DND-41 (cell line): ENCODE data around the gene SCD.
A peak's percentile ranks its signal among the peaks of the same experiment; 100 is the strongest.

ENCODE experiments used
- ATAC-seq: fragments of 200-7000 bp; cut with Tn5 transposase; 3 replicates; pipeline ENCODE4 v1.9.1; 2021; ENCODE audit warnings: low read depth; ENCODE audit not compliant: insufficient read depth
- DNase-seq: peaks from one replicate; pipeline ENCODE4 v3.0.0-alpha.2; 2020
- H2AFZ ChIP-seq: 2 replicates; pipeline ENCODE4 v1.6.0; 2012; ENCODE audit warnings: low read depth, low read length
- H3K27ac ChIP-seq: 2 replicates; pipeline ENCODE4 v1.5.1; 2012; ENCODE audit warnings: low read length, inconsistent platforms
- H3K27me3 ChIP-seq: fragments of 200-600 bp; sonication (generic); 2 replicates; pipeline ENCODE4 v1.6.0; 2012; ENCODE audit warnings: low read length, mild to moderate bottlenecking, inconsistent platforms; ENCODE audit not compliant: insufficient read depth, poor library complexity
- H3K36me3 ChIP-seq: 2 replicates; pipeline ENCODE4 v1.5.1; 2012; ENCODE audit warnings: low read length, inconsistent platforms; ENCODE audit not compliant: insufficient read depth
- H3K4me1 ChIP-seq: 2 replicates; pipeline ENCODE4 v1.5.1; 2012; ENCODE audit warnings: mild to moderate bottlenecking, low read length; ENCODE audit not compliant: insufficient read depth
- H3K4me2 ChIP-seq: 2 replicates; pipeline ENCODE4 v1.6.0; 2012; ENCODE audit warnings: mild to moderate bottlenecking, moderate library complexity, low read length, inconsistent platforms; ENCODE audit not compliant: insufficient read depth
- H3K4me3 ChIP-seq, 2 experiments: fragments of 200-600 bp in 1 of 2; shearing (Covaris generic) in 1 of 2; 2 replicates each; pipeline ENCODE4 v1.5.1; 2012 to 2016; ENCODE audit warnings: inconsistent platforms in 2 of 2, low read length in 2 of 2, mild to moderate bottlenecking in 2 of 2, low read depth in 1 of 2, moderate library complexity in 1 of 2
- H3K79me2 ChIP-seq: 2 replicates; pipeline ENCODE4 v1.6.0; 2012; ENCODE audit warnings: low read length, inconsistent platforms; ENCODE audit not compliant: insufficient read depth
- H3K9ac ChIP-seq: 2 replicates; pipeline ENCODE4 v1.6.0; 2012; ENCODE audit warnings: low read depth, mild to moderate bottlenecking, inconsistent platforms, low read length, moderate library complexity
- H3K9me3 ChIP-seq: 2 replicates; pipeline ENCODE4 v1.5.1; 2012; ENCODE audit warnings: low read length, moderate library complexity, mild to moderate bottlenecking, inconsistent platforms; ENCODE audit not compliant: insufficient read depth, severe bottlenecking
- H4K20me1 ChIP-seq: 2 replicates; pipeline ENCODE4 v1.6.0; 2012; ENCODE audit warnings: low read length; ENCODE audit not compliant: insufficient read depth
- CTCF ChIP-seq: IDR thresholded peaks from 2 replicates; pipeline ENCODE4 v1.5.1; 2012; ENCODE audit warnings: borderline replicate concordance, low read length, moderate library complexity, mild to moderate bottlenecking; ENCODE audit not compliant: poor library complexity, severe bottlenecking; ENCODE audit errors: extremely low read depth
- EZH2 ChIP-seq: IDR thresholded peaks from 3 replicates; pipeline ENCODE4 v1.6.1; 2012; ENCODE audit warnings: borderline replicate concordance, low read depth, mild to moderate bottlenecking, moderate library complexity, low read length, inconsistent platforms; ENCODE audit not compliant: severe bottlenecking

SCD gene

GRCh38 chr10:100355086-100355485 is 8.1 kb downstream of the SCD start:
- Histone ChIP-seq H3K79me2 (peaks cover 80% of the 10 kb centered on the region), H2AFZ (no peak overlapping the region), H3K27me3 (no peaks in the 10 kb centered on the region), H3K4me2 (no peak overlapping the region), H3K36me3 (peaks cover 93% of the 10 kb centered on the region), H3K9me3 (no peaks in the 10 kb centered on the region), H3K9ac (no peak overlapping the region), H3K4me1 (peaks cover 68% of the 10 kb centered on the region), H3K27ac (no peak overlapping the region), H4K20me1 (peaks cover 87% of the 10 kb centered on the region), H3K4me3 (no peak overlapping the region)
- TF ChIP-seq EZH2 = no peak
- DNase-seq (no peak), ATAC-seq (no peak)

GRCh38 chr10:100356067-100357017 is 9.3 kb downstream of the SCD start:
- Histone ChIP-seq H2AFZ (no peak overlapping the region), H3K4me1 (peaks cover 55% of the 10 kb centered on the region), H3K9me3 (no peaks in the 10 kb centered on the region), H3K4me3 (no peak overlapping the region), H4K20me1 (peaks cover 83% of the 10 kb centered on the region), H3K27ac (no peak overlapping the region), H3K79me2 (peaks cover 67% of the 10 kb centered on the region), H3K9ac (no peak overlapping the region), H3K27me3 (no peaks in the 10 kb centered on the region), H3K36me3 (peaks cover 93% of the 10 kb centered on the region), H3K4me2 (peak overlapping the region; percentile 34; the same call in 1 of the 2 replicates)
- ATAC-seq (no peak), DNase-seq (no peak)
- TF ChIP-seq EZH2 = no peak
- TF ChIP-seq CTCF = no peak

GRCh38 chr10:100357059-100357858 is 10.2 kb downstream of the SCD start:
- Histone ChIP-seq H3K27ac (0 out of 2 replicates have a peak overlapping the region, but pooled peaks have one; percentile 42), H3K27me3 (no peaks in the 10 kb centered on the region), H4K20me1 (peaks cover 74% of the 10 kb centered on the region), H3K4me1 (peaks cover 46% of the 10 kb centered on the region), H2AFZ (no peak overlapping the region), H3K79me2 (peaks cover 58% of the 10 kb centered on the region), H3K36me3 (peaks cover 93% of the 10 kb centered on the region), H3K4me2 (no peak overlapping the region; the same call in 1 of the 2 replicates), H3K4me3 (no peak overlapping the region), H3K9ac (no peak overlapping the region), H3K9me3 (no peaks in the 10 kb centered on the region)
- DNase-seq = no peak
- no peak for ATAC-seq
- TF ChIP-seq EZH2 = no peak
- TF ChIP-seq CTCF = no peak

- Histone ChIP-seq H3K79me2 (peaks cover 42% of the 10 kb centered on the region), H2AFZ (no peak overlapping the region), H3K27me3 (no peaks in the 10 kb centered on the region), H3K9me3 (no peaks in the 10 kb centered on the region), H3K4me3 (no peak overlapping the region), H3K4me2 (no peak overlapping the region), H3K27ac (no peak overlapping the region), H3K9ac (no peak overlapping the region), H3K4me1 (peaks cover 30% of the 10 kb centered on the region), H4K20me1 (peaks cover 69% of the 10 kb centered on the region), H3K36me3 (peaks cover 92% of the 10 kb centered on the region)
- ATAC-seq (no peak), DNase-seq (no peak)
- TF ChIP-seq EZH2 = no peak
- no peak for TF ChIP-seq CTCF
These were observed 12.0 kb downstream of the SCD start for GRCh38 chr10:100359030-100359432.
